GM19463 (cell line): ENCODE measurements around the gene FMO1.
"Not testable (repeated sequence)": the region's sequence is repeated elsewhere in the genome, so short reads cannot be mapped to it uniquely, and the experiment has no call there.

Experiments
- ATAC-seq: cut with Tn5 transposase; IDR thresholded peaks from one replicate; pipeline ENCODE4 v1.9.1; 2021; ENCODE audit warnings: mild to moderate bottlenecking, moderate library complexity; ENCODE audit not compliant: unreplicated experiment

The FMO1 gene

GRCh38 chr1:171233183-171233582 lies 15.1 kb upstream of the FMO1 start:
- no peak for ATAC-seq

DNA sequence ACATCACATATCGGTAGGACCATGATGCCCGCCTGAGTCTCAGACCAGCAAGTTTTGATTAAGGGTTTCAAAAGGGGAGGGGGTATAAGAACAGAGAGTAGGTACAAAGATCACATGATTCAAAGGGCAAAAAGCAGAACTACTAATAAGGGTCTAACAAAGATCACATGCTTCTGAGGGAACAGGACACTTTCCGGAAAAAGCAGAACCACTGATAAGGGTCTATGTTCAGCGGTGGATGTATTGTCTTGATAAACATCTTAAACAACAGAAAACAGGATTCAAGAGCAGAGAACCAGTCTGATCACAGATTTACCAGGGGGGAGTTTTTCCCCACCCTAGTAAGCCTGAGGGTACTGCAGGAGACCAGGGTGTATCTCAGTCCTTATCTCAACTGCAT lies 12.1 kb upstream of the FMO1 start:
- ATAC-seq, result not testable (repeated sequence)

GRCh38 chr1:171243878-171244277 lies 4.4 kb upstream of the FMO1 start:
- ATAC-seq, result no peak

GRCh38 chr1:171245458-171246064 lies 2.7 kb upstream of the FMO1 start:
- peak; percentile 83 for ATAC-seq

GRCh38 chr1:171247501-171247900 lies 793 bp upstream of the FMO1 start:
- no peak for ATAC-seq

DNA sequence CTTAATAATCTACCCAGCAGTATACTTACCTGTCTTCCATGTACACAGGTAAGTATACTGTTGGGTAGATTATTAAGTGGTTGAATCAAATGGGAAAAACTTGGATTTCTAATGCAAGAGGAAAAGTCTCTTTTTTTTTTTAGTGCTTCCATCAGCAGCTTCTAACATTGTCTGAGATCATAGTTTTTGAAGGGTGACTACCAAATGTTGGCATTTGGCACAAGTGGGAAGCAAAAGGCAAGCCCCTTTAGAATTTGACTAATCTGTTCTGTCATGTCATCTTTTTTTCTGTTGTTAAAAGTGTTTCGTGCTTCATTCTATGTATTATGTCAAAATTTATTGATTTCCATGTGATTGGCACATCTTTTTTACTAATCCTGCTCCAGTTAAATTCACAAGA lies 547 bp downstream of the FMO1 start:
- ATAC-seq, result no peak

GRCh38 chr1:171250263-171250662 lies 2.0 kb downstream of the FMO1 start:
- ATAC-seq, result no peak

DNA sequence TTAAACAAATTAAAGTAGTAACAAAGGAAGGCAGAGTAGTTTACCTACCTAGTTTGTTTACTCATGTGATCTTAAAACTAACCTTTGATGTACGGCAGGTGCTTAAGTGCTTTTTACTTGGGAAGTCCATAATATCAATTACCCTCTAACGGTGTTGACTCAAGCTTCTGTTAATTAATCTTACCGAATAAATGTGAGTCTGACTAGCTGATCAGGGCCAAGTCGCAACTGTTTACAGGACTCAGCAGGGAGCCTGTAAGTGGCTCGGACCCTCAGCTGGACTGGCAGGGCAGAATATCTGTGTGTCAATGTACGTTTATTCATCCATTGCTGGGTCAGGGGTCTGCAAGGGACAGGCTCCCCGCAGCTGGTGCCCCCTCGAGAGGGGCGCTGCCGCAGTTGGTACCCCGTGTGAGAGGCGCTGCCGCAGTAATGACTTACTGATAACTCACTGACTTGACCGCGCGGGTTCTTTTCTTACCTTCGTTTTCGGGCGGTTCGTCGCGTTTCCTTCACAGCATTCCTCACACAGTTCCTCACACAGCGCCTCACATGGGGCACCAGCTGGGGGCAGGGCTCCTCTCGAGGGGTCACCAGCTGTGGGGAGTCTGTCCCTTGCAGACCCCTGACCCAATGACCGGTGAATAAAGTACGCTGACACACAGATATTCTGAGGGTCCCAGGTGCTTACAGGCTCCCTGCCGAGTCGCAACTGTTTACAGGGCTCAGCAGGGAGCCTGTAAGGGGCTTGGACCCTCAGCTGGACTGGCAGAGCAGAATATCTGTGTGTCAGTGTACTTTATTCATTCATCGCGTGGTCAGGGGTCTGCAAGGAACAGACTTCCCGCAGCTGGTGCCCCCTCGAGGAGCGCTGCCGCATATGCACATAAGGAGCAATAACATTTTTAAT lies 3.0 kb downstream of the FMO1 start:
- ATAC-seq, result peak; percentile 33

DNA sequence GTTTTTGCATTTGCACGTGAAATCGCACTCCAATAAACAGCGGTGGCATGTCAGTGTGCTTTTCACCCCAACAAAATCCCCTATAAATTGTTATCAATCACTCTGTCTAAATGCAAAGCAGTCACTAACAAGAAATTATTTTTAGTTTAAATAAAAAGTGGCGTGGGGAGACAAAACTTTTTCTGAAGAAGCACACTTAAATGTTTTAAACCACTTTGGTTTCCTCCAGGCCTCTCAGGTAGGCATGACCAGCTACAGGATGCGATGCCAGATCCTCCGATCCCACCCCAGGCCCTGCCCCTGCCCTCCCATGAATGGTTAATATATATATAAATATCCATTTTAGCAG lies 3.6 kb downstream of the FMO1 start:
- ATAC-seq, result no peak

GRCh38 chr1:171252482-171252881 lies 4.2 kb downstream of the FMO1 start:
- peak; percentile 95 for ATAC-seq

DNA sequence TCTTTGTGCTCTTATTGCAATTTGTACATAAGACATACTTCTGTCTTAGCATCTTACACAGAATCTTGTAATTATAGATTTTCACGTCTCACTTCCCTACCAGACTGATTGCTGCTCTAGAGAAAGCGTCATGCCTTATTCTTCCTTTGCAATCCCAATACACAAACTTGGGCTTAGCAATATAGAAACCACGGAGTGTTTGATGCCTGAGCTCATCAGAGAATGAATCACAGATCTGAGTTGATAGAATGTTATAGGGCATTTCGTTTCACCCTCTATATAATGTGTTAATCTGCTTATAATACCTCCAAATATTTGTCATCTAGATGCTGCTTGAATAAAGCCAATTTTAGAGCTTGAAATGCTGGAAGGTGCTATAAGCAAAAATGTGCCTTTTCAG lies 6.6 kb downstream of the FMO1 start:
- ATAC-seq, result no peak

DNA sequence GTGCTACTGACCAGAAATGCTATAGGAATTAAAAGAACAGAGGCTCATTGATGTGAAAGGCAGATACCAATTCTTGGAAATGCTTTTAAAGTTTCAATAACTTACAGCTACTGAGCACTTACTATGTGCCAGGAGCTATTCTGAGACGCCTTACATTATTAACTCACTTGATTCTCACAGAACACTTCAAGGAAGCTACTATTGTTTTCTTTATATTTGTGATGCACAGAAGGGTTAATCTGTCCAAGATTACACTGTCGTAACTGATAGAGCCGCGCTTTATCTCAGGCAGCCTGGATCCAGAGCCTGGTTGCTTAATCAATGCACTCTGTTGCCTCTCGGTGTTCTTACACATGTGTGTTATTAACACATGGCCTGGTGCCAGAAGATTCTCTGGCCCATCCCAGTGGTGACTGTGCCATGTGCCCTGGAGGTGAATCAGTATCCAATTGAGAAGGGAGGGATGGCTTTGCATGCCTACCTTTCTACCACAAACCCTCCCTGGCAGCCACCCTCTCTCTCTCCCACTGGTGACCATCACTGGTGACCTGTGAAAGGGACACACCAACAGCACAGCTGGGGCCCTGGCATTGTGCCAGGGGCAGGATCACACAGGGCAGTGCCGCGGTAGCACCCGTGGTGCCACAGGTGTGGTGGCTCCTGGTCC lies 8.8 kb downstream of the FMO1 start:
- ATAC-seq, result no peak

DNA sequence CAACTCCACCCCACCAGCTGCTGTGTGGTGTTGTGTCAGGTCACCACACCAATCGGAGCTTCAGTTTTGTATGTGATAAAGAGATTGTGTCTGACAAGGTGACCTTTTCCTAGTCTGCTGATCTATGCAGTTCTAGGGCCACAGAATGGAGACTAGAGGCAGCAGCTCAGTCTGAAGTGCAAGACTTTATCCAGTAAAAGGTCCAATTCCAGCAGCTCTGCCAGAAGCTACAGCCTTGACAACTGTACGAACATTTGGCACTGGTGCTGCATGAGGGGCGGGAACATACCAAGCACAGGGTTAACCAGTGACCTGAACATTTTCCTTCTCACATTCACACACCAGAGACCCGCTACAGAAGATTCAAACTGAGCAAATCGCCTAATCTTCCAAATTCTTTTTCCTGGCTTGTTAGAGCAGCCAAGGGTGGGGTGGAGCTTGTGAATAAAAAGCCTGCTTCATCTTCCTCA lies 9.3 kb downstream of the FMO1 start:
- no peak for ATAC-seq

- no peak for ATAC-seq
Observed at GRCh38 chr1:171258429-171258828, 10.1 kb downstream of the FMO1 start.

DNA sequence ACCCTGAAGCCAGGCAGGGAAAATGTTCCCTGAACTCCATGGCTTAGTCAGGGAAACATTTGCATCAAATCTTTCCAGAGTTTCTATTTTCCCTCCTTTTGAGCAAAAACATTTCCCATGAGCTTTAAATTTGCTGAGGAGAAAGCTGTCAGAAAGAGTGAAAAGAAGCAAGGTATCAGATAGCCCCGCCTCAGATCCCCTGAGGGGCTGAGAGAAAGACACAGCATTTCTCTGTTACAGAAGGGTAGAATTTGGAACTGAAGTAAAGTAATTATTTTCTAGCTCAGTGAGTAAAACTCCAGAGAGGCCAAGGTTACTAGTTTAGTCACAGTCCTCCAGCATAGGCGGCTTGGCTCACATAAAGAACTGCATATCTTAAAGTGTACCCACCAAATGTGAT lies 10.6 kb downstream of the FMO1 start:
- ATAC-seq, result no peak

DNA sequence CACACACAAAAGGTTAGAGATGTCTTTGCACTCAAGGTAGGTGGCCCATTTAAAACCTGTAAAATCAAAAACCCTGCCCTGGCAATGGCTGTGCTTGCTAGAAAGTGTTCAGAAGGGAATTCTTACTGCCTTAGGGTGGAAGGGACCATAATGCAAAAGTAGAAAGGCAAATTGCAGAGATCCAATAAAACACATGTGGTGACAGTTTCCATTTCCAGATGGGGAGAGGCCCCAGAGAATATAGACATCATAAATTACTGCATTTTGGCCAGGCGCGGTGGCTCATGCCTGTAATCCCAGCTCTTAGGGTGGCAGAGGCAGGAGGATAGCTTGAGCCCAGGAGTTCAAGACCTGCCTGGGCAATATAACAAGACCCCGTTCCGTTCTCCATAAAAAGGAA lies 13.0 kb downstream of the FMO1 start:
- ATAC-seq, result no peak

DNA sequence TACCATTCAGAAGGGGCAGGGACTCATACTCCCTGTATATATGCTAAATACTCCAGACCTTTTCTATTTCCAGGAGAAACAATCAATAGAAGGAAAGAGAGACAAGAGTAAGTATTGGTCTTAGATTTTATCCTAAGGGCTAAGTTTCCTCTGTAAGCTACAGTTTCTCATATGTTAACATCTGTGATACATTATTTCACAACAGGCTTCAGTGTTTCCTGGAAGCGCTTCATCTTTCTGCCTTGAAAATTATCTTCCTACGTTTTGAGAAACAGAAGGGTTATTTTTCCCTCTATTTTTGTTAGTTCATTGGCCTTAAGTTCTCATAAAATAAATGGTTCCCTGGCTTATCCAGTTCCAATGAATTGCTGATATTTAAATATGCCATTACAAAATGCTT lies 15.6 kb downstream of the FMO1 start:
- ATAC-seq, result no peak

DNA sequence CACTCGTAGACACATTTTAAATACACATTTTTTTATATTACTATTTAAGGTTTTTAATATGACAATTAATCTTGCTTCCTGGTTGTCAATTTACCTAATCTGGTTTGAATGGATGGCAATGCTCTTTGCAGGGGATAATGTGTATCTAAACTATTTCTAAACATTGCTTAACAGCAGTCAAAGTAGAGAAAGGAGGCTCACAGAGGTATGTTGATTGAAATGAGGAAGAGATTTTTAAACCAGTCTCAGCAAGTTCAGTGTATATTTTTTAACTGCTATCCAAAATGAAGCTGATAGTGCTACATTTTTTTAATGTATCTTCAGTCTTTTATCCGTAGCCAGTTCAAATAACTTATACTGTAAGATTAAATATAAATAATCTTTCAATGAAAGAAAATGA lies 17.4 kb downstream of the FMO1 start:
- ATAC-seq, result no peak

DNA sequence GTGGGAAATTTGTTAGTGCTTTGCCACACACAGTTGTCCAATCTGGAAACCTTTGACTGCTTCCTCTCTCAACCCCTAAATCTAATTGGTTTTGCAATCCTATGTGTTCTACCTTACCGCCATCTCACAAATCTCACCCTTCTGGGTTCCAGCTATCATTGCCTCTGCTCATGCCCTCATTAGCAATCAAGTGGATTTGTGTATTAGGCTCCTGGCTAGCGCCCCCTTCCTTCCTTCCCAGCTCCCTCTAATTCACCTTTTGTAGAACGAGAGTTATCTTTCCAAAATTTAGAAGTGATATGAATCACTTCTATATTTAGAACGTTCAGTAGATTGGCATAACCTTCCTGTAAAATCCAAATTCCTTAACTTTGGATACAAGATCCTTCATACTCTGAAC lies 18.6 kb downstream of the FMO1 start:
- no peak for ATAC-seq

DNA sequence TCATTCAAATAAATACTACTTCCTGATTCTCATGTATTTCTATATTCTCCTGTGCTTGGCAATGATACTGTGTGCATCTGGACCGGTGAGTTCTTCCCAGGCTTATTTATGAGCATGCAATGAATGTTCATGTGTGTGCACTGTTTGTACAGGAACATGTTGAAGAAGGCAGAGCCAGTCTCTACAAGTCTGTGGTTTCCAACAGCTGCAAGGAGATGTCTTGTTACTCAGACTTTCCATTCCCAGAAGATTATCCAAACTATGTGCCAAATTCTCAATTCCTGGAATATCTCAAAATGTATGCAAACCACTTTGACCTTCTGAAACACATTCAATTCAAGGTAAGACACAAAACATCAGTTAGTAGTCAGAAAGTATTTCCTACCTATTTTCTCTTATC lies 19.1 kb downstream of the FMO1 start:
- no peak for ATAC-seq

DNA sequence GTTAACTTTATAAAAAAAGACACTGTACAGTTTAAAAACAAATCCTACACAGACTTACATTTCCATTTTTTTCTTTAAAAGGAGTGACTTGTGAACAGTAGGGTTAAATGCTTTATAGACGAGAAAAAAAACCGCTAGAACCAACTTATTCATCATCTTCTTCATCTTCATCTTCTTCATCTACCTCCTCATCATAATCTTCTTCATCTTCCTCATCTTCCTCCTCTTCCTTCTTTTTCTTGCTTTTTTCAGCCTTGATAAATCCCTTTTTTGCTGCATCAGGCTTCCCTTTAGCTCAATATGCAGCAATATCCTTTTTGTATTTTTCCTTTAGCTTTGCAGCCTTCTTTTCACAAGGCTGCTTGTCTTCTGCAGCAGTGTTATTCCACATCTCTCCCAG lies 22.5 kb downstream of the FMO1 start:
- ATAC-seq, result no peak

- no peak for ATAC-seq
Observed at GRCh38 chr1:171277534-171277933, 29.2 kb downstream of the FMO1 start.
